K562 (cell line): ENCODE data around the gene MGAT5. TPM values are rescaled to one million over a fixed set of nuclear protein-coding genes. Genes with fewer than 3 reads are reported as not detected.

Experiments used
- ATAC-seq: fragments of 200-7000 bp; cut with Tn5 transposase; 3 replicates; pipeline ENCODE4 v1.9.1; 2020; ENCODE audit warnings: moderate library complexity
- BruUV-seq: library from RNA; stranded (reverse); fragments of 400-500 nt; replicated peaks from 2 replicates; lab custom pipeline; 2021; lab: Mats Ljungman, UMichigan
- CTCF ChIA-PET: fragments of 300-600 bp; formaldehyde crosslinking; extraction: SDS; loops from one replicate; lab custom pipeline; 2021; ENCODE audit warnings: low intra/inter-chr PET ratio; lab: Yijun Ruan, JAX
- POLR2A ChIA-PET: fragments of 300-600, 350-650 bp; sonication (Branson Sonifier 250); formaldehyde crosslinking; extraction: SDS; loops from one replicate; lab custom pipeline; 2021; ENCODE audit warnings: antibody characterized with exemption, inconsistent platforms; lab: Yijun Ruan, JAX
- DNase-seq, 4 experiments: peaks; one replicate each; pipeline versions ENCODE4 v3.0.0 to v3.0.0-alpha.2; 2011 to 2018; ENCODE audit warnings: low spot score in 3 of 4, mixed read lengths in 3 of 4; ENCODE audit errors: extremely low read depth in 1 of 4
- FAIRE-seq: peaks from 2 replicates; lab custom pipeline; 2011; peaks lifted over from hg19 to GRCh38; lab: Jason Lieb, UNC
- H2AFZ ChIP-seq: 2 replicates; pipeline ENCODE4 v1.6.0; 2011; ENCODE audit warnings: low read depth, low read length, control low read depth, inconsistent platforms
- H3K27ac ChIP-seq: fragments of 200-600 bp; 3 replicates; pipeline ENCODE4 v1.8.0; 2011; ENCODE audit warnings: low read depth, mild to moderate bottlenecking, control low read depth, inconsistent platforms, low read length, moderate library complexity, mixed read lengths; ENCODE audit errors: extremely low read depth
- H3K27me3 ChIP-seq, 2 experiments: fragments of 300-600 bp in 1 of 2; 2 replicates in 1 of 2; 3 replicates in 1 of 2; pipeline versions ENCODE4 v1.6.0 to v1.8.0; 2011; ENCODE audit warnings: inconsistent platforms in 2 of 2, low read length in 2 of 2, mild to moderate bottlenecking in 1 of 2, mixed read lengths in 1 of 2, moderate library complexity in 1 of 2; ENCODE audit not compliant: control insufficient read depth in 2 of 2, insufficient read depth in 2 of 2
- H3K36me3 ChIP-seq: fragments of 300-600 bp; 3 replicates; pipeline ENCODE4 v1.8.0; 2011; ENCODE audit warnings: mild to moderate bottlenecking, low read length, inconsistent platforms; ENCODE audit not compliant: control insufficient read depth, insufficient read depth
- H3K4me1 ChIP-seq, 2 experiments: fragments of 200-600 bp in 1 of 2; replicated peaks in 1 of 2; 2 replicates in 1 of 2; 3 replicates in 1 of 2; pipeline versions ENCODE4 v1.5.1 to v1.8.0; 2011; ENCODE audit warnings: inconsistent platforms in 2 of 2, low read length in 2 of 2, mild to moderate bottlenecking in 1 of 2, mixed read lengths in 1 of 2, moderate library complexity in 1 of 2; ENCODE audit not compliant: control insufficient read depth in 2 of 2, insufficient read depth in 2 of 2
- H3K4me2 ChIP-seq: 2 replicates; pipeline ENCODE4 v1.6.1; 2011; ENCODE audit warnings: low read length, control low read depth, inconsistent platforms, mixed read lengths; ENCODE audit not compliant: insufficient read depth
- H3K4me3 ChIP-seq: fragments of 200-600 bp; sonication (generic), shearing (Covaris generic); 2 replicates; pipeline ENCODE4 v1.5.1; 2016; ENCODE audit warnings: control low read depth, inconsistent platforms
- H3K79me2 ChIP-seq: fragments of 200-600 bp; 3 replicates; pipeline ENCODE4 v1.8.0; 2011; ENCODE audit warnings: low read length, inconsistent platforms; ENCODE audit not compliant: control insufficient read depth, insufficient read depth
- H3K9ac ChIP-seq, 2 experiments: 2 replicates each; pipeline versions ENCODE4 v1.6.0 to v1.6.1; 2011; ENCODE audit warnings: low read depth in 2 of 2, low read length in 2 of 2, control low read depth in 1 of 2, inconsistent platforms in 1 of 2, mild to moderate bottlenecking in 1 of 2, mixed read lengths in 1 of 2; ENCODE audit not compliant: insufficient read depth in 1 of 2
- H3K9me1 ChIP-seq: one replicate; pipeline ENCODE4 v1.6.0; 2011; ENCODE audit warnings: inconsistent platforms, mild to moderate bottlenecking, low read length, moderate library complexity; ENCODE audit not compliant: control insufficient read depth, insufficient read depth
- H3K9me3 ChIP-seq: replicated peaks from 2 replicates; pipeline ENCODE4 v1.5.1; 2011; ENCODE audit warnings: low read depth, low read length, inconsistent platforms; ENCODE audit not compliant: control insufficient read depth, insufficient read depth
- H4K20me1 ChIP-seq: replicated peaks from 2 replicates; pipeline ENCODE4 v1.6.1; 2011; ENCODE audit warnings: low read length, inconsistent platforms, mixed read lengths; ENCODE audit not compliant: control insufficient read depth, insufficient read depth
- GABPB2 ChIP-seq: fragments of 250-450 bp; sonication (Bioruptor Pico); conservative IDR thresholded peaks from 2 replicates; pipeline ENCODE4 v1.5.1; 2021; ENCODE audit warnings: mild to moderate bottlenecking
- MIER1 ChIP-seq: fragments of 450-650 bp; IDR thresholded peaks from 2 replicates; pipeline ENCODE4 v1.6.1; 2016; ENCODE audit warnings: antibody characterized with exemption, mild to moderate bottlenecking, low read depth
- RFX7 ChIP-seq: fragments of 250-450 bp; sonication (Bioruptor Pico); IDR thresholded peaks from 2 replicates; pipeline ENCODE4 v1.5.1; 2021; ENCODE audit warnings: mild to moderate bottlenecking
- TBL1XR1 ChIP-seq, 2 experiments: IDR thresholded peaks; 2 replicates each; pipeline ENCODE4 v1.6.1; 2012; ENCODE audit warnings: improper control_type of control experiment in 2 of 2, low read length in 2 of 2, mild to moderate bottlenecking in 1 of 2
- XRCC4 ChIP-seq: IDR thresholded peaks from one replicate; pipeline ENCODE4 v1.6.1; 2011; ENCODE audit not compliant: insufficient read depth, insufficient read length; ENCODE audit errors: extremely low read depth
- ZFP36 ChIP-seq: fragments of 150-350 bp; IDR thresholded peaks from 2 replicates; pipeline ENCODE4 v1.6.1; 2018; ENCODE audit warnings: low read length, low read depth; ENCODE audit not compliant: partially characterized antibody
- ZFP91 ChIP-seq: sonication (generic); formaldehyde crosslinking; IDR thresholded peaks from 2 replicates; pipeline ENCODE4 v1.8.0; 2022; ENCODE audit warnings: mild to moderate bottlenecking, missing genetic modification reagents
- ZNF316 ChIP-seq: fragments of 450-650 bp; IDR thresholded peaks from 2 replicates; pipeline ENCODE4 v1.6.1; 2016
- WGBS: fragments of 100-300 bp; shearing (Covaris generic); methylation state at CpG from one replicate; pipeline ENCODE4 v1.1.6; 2016; ENCODE audit warnings: low coverage, mixed read lengths; ENCODE audit not compliant: insufficient coverage; ENCODE audit errors: missing lambda C conversion rate; 5-methylcytosine and 5-hydroxymethylcytosine counted together
- in situ Hi-C: fragments of 300-500 bp; cut with MboI; formaldehyde crosslinking; loops from 4 replicates; pipeline ENCODE4 v1.15.0; 2018; ENCODE audit warnings: inconsistent platforms, mixed read lengths
- intact Hi-C: fragments of 100-400 bp; cut with micrococcal nuclease; formaldehyde crosslinking; loops from 2 replicates; pipeline ENCODE4 v1.14.2; 2022
- polyA plus RNA-seq, 8 experiments: library from polyadenylated mRNA; depleted of rRNA in 4 of 8; stranded (reverse) in 5 of 8; unstranded in 3 of 8; fragments of >200 nt; fragmentation: Nextera tagmentation in 2 of 8; fragmentation: Illumina TruSeq in 1 of 8; extraction: Ambion mirVana in 2 of 8; extraction: Trizol in 1 of 8; gene quantifications; 2 replicates each; pipeline versions ENCODE4 v1.2.1 to v1.2.3, GENCODE V29; 2011 to 2014; ENCODE audit warnings: inconsistent platforms in 1 of 8, missing spikeins in 1 of 8
- total RNA-seq, 7 experiments: library from RNA; depleted of rRNA in 6 of 7; stranded (reverse); fragments of >200 nt in 6 of 7; fragmentation: Illumina TruSeq in 2 of 7; extraction: Trizol in 2 of 7; gene quantifications; 2 replicates each; pipeline versions ENCODE4 v1.2.1 to v1.2.3, GENCODE V29; 2011 to 2021; ENCODE audit warnings: low replicate concordance in 1 of 7
- TF ChIP-seq, protein P1 (sequence below): sonication (generic); formaldehyde crosslinking; IDR thresholded peaks from 2 replicates; pipeline ENCODE4 v1.5.0; 2020; ENCODE audit warnings: missing genetic modification reagents

Gene MGAT5
- total and polyA plus RNA-seq, 9 of the 15 experiments (the other 6 are each of a cell fraction or from before 2014, with no cell fraction given) = 1.6 to 18.6 (median 11.1) TPM

- TF ChIP-seq RFX7 (CRISPR knock-in tag) = no peak
- no peak for TF ChIP-seq MIER1
These were observed 100.7 kb downstream of the MGAT5 start (continued) for GRCh38 chr2:134354611-134355010.

- Histone ChIP-seq H3K4me1 (no peaks in the 10 kb centered on the region), H3K36me3 (no peaks in the 10 kb centered on the region), H4K20me1 (no peaks in the 10 kb centered on the region), H2AFZ (no peak overlapping the region), H3K27me3 (no peaks in the 10 kb centered on the region), H3K4me3 (no peak overlapping the region), H3K9ac (no peak overlapping the region), H3K4me2 (no peak overlapping the region), H3K9me3 (no peaks in the 10 kb centered on the region), H3K79me2 (no peaks in the 10 kb centered on the region), H3K9me1 (no peaks in the 10 kb centered on the region), H3K27ac (no peak overlapping the region)
- intact Hi-C loops (no loop called here), in situ Hi-C loops (no loop called here)
- FAIRE-seq = no peak
- ATAC-seq = no peak
- CTCF ChIA-PET = no interaction called here
- DNase-seq = no peak
- TF ChIP-seq ZNF316 = peak; percentile 42; the same call in 1 of the 2 replicates
- no peak for TF ChIP-seq ZFP36
- no TSS peak for BruUV-seq
- WGBS = 53% methylated on average over 3 of the region's 3 CpGs
- POLR2A ChIA-PET = no interaction called here
These were observed 103.9 kb downstream of the MGAT5 start for GRCh38 chr2:134357814-134358213.

- no peak for FAIRE-seq
- Histone ChIP-seq H3K4me3 (no peak overlapping the region), H3K27me3 (no peaks in the 10 kb centered on the region), H3K9me3 (no peaks in the 10 kb centered on the region), H3K9me1 (no peaks in the 10 kb centered on the region), H2AFZ (no peak overlapping the region), H3K79me2 (no peaks in the 10 kb centered on the region), H3K27ac (no peak overlapping the region), H3K9ac (no peak overlapping the region), H3K4me2 (no peak overlapping the region), H3K36me3 (no peaks in the 10 kb centered on the region), H3K4me1 (no peaks in the 10 kb centered on the region), H4K20me1 (no peaks in the 10 kb centered on the region)
- intact Hi-C loops = no loop called here
- CTCF ChIA-PET = no interaction called here
- in situ Hi-C loops = no loop called here
- BruUV-seq = no TSS peak
- no peak for DNase-seq
- POLR2A ChIA-PET = no interaction called here
- 46% methylated on average over 10 of the region's 10 CpGs for WGBS
- ATAC-seq = no peak
- TF ChIP-seq, protein P1, sequence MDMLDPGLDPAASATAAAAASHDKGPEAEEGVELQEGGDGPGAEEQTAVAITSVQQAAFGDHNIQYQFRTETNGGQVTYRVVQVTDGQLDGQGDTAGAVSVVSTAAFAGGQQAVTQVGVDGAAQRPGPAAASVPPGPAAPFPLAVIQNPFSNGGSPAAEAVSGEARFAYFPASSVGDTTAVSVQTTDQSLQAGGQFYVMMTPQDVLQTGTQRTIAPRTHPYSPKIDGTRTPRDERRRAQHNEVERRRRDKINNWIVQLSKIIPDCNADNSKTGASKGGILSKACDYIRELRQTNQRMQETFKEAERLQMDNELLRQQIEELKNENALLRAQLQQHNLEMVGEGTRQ (CRISPR knock-in tag) = no peak
- no peak for TF ChIP-seq GABPB2 (CRISPR knock-in tag)
- no peak for TF ChIP-seq RFX7 (CRISPR knock-in tag)
- no peak for TF ChIP-seq TBL1XR1 (IDR thresholded peaks at IDR 0.05; ENCODE audit: low read length in 2 of 2)
- no peak for TF ChIP-seq XRCC4
- no peak for TF ChIP-seq ZFP91 (CRISPR knock-in tag)
These were observed 105.7 kb downstream of the MGAT5 start for GRCh38 chr2:134359367-134360081.
